Tibial nerve (tissue), 4 donors: Measurements from ENCODE around the gene TNNI3K.

Source experiments
- EP300 ChIP-seq, 2 donors: sonication (generic); formaldehyde crosslinking; IDR thresholded peaks; one replicate each; pipeline ENCODE4 v1.6.1; 2017; ENCODE audit warnings: antibody characterized with exemption in 2 of 2, mild to moderate bottlenecking in 1 of 2
- TF ChIP-seq, protein P1 (sequence below), 5 experiments: fragments of 200-600 bp in 3 of 5; fragments of 450-650 bp in 2 of 5; sonication (generic) in 3 of 5; IDR thresholded peaks; one replicate each; pipeline ENCODE4 v1.5.1; 2016 to 2019; ENCODE audit warnings: antibody characterized with exemption in 5 of 5, mild to moderate bottlenecking in 3 of 5, moderate library complexity in 2 of 5

DNA sequence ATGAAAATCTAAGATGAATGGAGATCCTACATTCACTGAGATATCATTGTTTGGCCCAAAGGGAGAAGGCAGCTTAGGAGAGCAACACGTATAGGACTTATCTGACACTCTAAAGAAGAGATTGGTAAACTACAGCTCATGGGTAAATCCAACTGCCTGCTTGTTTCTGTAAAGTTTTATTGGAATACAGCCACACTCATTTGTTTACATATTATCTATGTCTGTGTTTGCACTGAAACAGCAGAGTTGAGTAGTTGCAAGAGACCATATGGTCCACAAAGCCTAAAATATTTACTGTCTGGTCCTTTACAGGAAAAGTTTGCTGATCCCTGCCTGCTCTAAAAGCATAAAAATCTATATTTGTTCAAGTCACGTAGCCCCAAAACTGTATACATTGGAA lies 291.5 kb downstream of the TNNI3K start:
- TF ChIP-seq EP300 (IDR thresholded peaks at IDR 0.05) = no peak
- TF ChIP-seq, protein P1, sequence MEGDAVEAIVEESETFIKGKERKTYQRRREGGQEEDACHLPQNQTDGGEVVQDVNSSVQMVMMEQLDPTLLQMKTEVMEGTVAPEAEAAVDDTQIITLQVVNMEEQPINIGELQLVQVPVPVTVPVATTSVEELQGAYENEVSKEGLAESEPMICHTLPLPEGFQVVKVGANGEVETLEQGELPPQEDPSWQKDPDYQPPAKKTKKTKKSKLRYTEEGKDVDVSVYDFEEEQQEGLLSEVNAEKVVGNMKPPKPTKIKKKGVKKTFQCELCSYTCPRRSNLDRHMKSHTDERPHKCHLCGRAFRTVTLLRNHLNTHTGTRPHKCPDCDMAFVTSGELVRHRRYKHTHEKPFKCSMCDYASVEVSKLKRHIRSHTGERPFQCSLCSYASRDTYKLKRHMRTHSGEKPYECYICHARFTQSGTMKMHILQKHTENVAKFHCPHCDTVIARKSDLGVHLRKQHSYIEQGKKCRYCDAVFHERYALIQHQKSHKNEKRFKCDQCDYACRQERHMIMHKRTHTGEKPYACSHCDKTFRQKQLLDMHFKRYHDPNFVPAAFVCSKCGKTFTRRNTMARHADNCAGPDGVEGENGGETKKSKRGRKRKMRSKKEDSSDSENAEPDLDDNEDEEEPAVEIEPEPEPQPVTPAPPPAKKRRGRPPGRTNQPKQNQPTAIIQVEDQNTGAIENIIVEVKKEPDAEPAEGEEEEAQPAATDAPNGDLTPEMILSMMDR (IDR thresholded peaks at IDR 0.05) = no peak
